Naive B cell (primary cell): ENCODE measurements around the gene FOXP3. TPM values are rescaled to one million over a fixed set of nuclear protein-coding genes. Genes with fewer than 3 reads are reported as not detected.

Experiments
- ATAC-seq, 2 donors: fragments of 150-1000 bp; cut with Tn5 transposase; 2 replicates each; pipeline ENCODE4 v1.10.0; 2021; ENCODE audit warnings: low read depth in 2 of 2, mild to moderate bottlenecking in 2 of 2, moderate library complexity in 2 of 2
- DNase-seq: peaks from one replicate; pipeline ENCODE4 v3.0.0; 2022
- H3K27ac Mint-ChIP-seq, 6 donors: one replicate each; pipeline ENCODE4 v1.8.0; 2020 to 2022; ENCODE audit warnings: mild to moderate bottlenecking in 6 of 6, mixed read lengths in 6 of 6, moderate library complexity in 5 of 6, inconsistent platforms in 2 of 6
- H3K27me3 Mint-ChIP-seq, 3 donors: one replicate each; pipeline ENCODE4 v1.8.0; 2021 to 2022; ENCODE audit warnings: mixed read lengths in 3 of 3, mild to moderate bottlenecking in 1 of 3
- H3K36me3 Mint-ChIP-seq, 2 donors: one replicate each; pipeline ENCODE4 v1.8.0; 2020 to 2022; ENCODE audit warnings: mixed read lengths in 2 of 2, inconsistent platforms in 1 of 2, mild to moderate bottlenecking in 1 of 2
- H3K4me1 Mint-ChIP-seq, 3 donors: one replicate each; pipeline ENCODE4 v1.8.0; 2020 to 2022; ENCODE audit warnings: mixed read lengths in 3 of 3, inconsistent platforms in 1 of 3, mild to moderate bottlenecking in 1 of 3, moderate library complexity in 1 of 3
- H3K4me3 Mint-ChIP-seq, 8 donors: one replicate each; pipeline ENCODE4 v1.8.0; 2020 to 2022; ENCODE audit warnings: mild to moderate bottlenecking in 8 of 8, mixed read lengths in 8 of 8, moderate library complexity in 8 of 8, inconsistent platforms in 2 of 8
- H3K9me3 Mint-ChIP-seq, 7 donors: one replicate each; pipeline ENCODE4 v1.8.0; 2020 to 2022; ENCODE audit warnings: mixed read lengths in 7 of 7, mild to moderate bottlenecking in 5 of 7, inconsistent platforms in 2 of 7, moderate library complexity in 1 of 7
- polyA plus RNA-seq, 6 donors: library from polyadenylated mRNA; unstranded; fragments of 300-500 nt; fragmentation: Illumina TruSeq; gene quantifications; one replicate each; pipeline ENCODE4 v1.2.3, GENCODE V29; 2021; ENCODE audit warnings: low read depth in 6 of 6

The FOXP3 gene
- polyA plus RNA-seq, 6 donors from 2014 or later, result 0.15 to 0.32 (median 0.22) TPM; not detected in 2

GRCh38 chrX:49287665-49288064 is 23.2 kb upstream of the FOXP3 start:
- peaks cover 0 to 6% (median 0%) of the 10 kb centered on the region in 3 donors for H3K27me3 Mint-ChIP-seq
- H3K27ac Mint-ChIP-seq, result no peak overlapping the region
- H3K36me3 Mint-ChIP-seq, result no peaks in the 10 kb centered on the region
- ATAC-seq (no peak), DNase-seq (no peak)
- H3K4me1 Mint-ChIP-seq, result peaks cover 7 to 13% (median 8%) of the 10 kb centered on the region in 3 donors
- H3K9me3 Mint-ChIP-seq, result no peaks in the 10 kb centered on the region
- no peak overlapping the region for H3K4me3 Mint-ChIP-seq

- Mint-ChIP-seq H3K9me3 (no peaks in the 10 kb centered on the region), H3K4me1 (peaks cover under 1 to 13% (median under 1%) of the 10 kb centered on the region in 3 donors), H3K4me3 (no peak overlapping the region), H3K27ac (peak overlapping the region in 1 of 6 donors; percentile 61), H3K36me3 (no peaks in the 10 kb centered on the region), H3K27me3 (peaks cover 0 to 15% (median 0%) of the 10 kb centered on the region in 3 donors)
- ATAC-seq (no peak), DNase-seq (no peak)
These were observed 22.1 kb upstream of the FOXP3 start for GRCh38 chrX:49286581-49286980.

DNA sequence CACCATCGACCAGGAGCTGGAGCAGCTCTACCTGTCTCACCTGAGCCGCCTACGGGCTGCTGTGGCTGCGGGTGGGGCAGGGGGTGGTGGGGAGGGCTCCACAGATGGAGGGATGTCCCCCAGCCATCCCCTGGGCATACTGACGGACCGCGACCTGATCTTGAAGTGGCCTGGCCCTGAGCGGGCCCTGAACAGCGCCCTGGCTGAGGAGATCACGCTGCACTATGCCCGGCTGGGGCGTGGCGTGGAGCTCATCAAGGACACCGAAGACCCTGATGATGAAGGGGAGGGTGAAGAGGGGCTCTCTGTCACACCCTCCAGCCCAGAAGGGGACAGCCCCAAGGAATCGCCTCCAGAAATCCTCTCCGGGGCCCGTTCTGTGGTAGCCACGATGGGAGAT is 21.6 kb upstream of the FOXP3 start:
- DNase-seq (no peak), ATAC-seq (no peak)
- no peaks in the 10 kb centered on the region for H3K36me3 Mint-ChIP-seq
- no peak overlapping the region for H3K4me3 Mint-ChIP-seq
- no peaks in the 10 kb centered on the region for H3K9me3 Mint-ChIP-seq
- peak overlapping the region in 1 of 6 donors; percentile 61 for H3K27ac Mint-ChIP-seq
- peaks cover 0 to 15% (median 0%) of the 10 kb centered on the region in 3 donors for H3K27me3 Mint-ChIP-seq
- peaks cover 0 to 13% (median 0%) of the 10 kb centered on the region in 3 donors for H3K4me1 Mint-ChIP-seq

DNA sequence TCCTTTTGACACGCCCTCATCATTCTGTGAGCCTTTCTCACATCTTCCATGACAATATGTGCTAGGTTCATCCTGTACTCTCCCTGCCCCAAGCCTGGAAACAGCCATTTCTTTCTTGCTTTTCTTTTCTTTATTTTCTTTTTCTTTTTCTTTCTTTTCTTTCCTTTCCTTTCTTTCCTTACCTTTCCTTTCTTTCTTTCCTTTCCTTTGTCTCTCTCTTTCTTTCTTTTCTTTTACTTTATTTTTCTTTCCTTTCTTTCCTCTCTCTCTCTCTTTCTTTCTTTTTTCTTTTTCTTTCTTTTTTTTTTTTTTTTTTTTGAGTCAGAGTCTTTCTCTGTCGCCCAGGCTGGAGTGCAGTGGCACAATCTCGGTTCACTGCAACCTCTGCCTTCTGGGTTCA is 19.7 kb upstream of the FOXP3 start:
- H3K4me3 Mint-ChIP-seq, result no peak overlapping the region
- ATAC-seq (no peak), DNase-seq (no peak)
- H3K27ac Mint-ChIP-seq, result peak overlapping the region in 1 of 6 donors; percentile 37
- H3K4me1 Mint-ChIP-seq, result peaks cover 0 to 11% (median 0%) of the 10 kb centered on the region in 3 donors
- H3K9me3 Mint-ChIP-seq, result peaks cover 0 to 1% (median 0%) of the 10 kb centered on the region in 7 donors
- peaks cover 0 to 12% (median 0%) of the 10 kb centered on the region in 3 donors for H3K27me3 Mint-ChIP-seq
- no peaks in the 10 kb centered on the region for H3K36me3 Mint-ChIP-seq

GRCh38 chrX:49282647-49283011 is 18.1 kb upstream of the FOXP3 start:
- no peaks in the 10 kb centered on the region for H3K36me3 Mint-ChIP-seq
- H3K9me3 Mint-ChIP-seq, result peaks cover 0 to 1% (median 0%) of the 10 kb centered on the region in 7 donors
- H3K4me3 Mint-ChIP-seq, result no peak overlapping the region
- DNase-seq (no peak), ATAC-seq (no peak)
- H3K27me3 Mint-ChIP-seq, result peaks cover 0 to 10% (median 0%) of the 10 kb centered on the region in 3 donors
- H3K27ac Mint-ChIP-seq, result no peak overlapping the region
- H3K4me1 Mint-ChIP-seq, result peaks cover 0 to 10% (median under 1%) of the 10 kb centered on the region in 3 donors

GRCh38 chrX:49278081-49278480 is 13.6 kb upstream of the FOXP3 start:
- DNase-seq (no peak), ATAC-seq (no peak)
- H3K4me3 Mint-ChIP-seq, result no peak overlapping the region
- peaks cover 0 to 1% (median 0%) of the 10 kb centered on the region in 7 donors for H3K9me3 Mint-ChIP-seq
- H3K36me3 Mint-ChIP-seq, result no peaks in the 10 kb centered on the region
- peaks cover 22 to 32% (median 25%) of the 10 kb centered on the region in 3 donors for H3K4me1 Mint-ChIP-seq
- peak overlapping the region in 1 of 6 donors; percentile 76 for H3K27ac Mint-ChIP-seq
- peaks cover 0 to 18% (median 0%) of the 10 kb centered on the region in 3 donors for H3K27me3 Mint-ChIP-seq

DNA sequence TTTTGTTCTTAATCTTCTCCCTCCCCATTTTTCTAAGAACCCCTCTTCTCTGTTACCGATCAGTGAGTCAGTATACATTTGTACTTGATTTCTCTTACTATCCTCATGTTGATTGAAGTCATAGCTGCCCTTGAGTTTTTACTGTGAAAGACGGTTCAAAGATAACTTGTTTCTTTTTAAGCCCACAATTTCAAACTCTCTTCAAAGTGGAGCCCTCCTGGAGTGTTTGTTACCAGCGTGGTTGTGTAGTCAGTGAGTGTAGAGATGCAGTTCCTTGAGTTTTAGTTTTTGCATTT is 13.0 kb upstream of the FOXP3 start:
- Mint-ChIP-seq H3K9me3 (peaks cover 0 to 1% (median 0%) of the 10 kb centered on the region in 7 donors), H3K27me3 (peaks cover 0 to 14% (median 0%) of the 10 kb centered on the region in 3 donors), H3K36me3 (no peaks in the 10 kb centered on the region), H3K4me3 (no peak overlapping the region), H3K4me1 (peaks cover 25 to 36% (median 28%) of the 10 kb centered on the region in 3 donors), H3K27ac (peak overlapping the region in 1 of 6 donors; percentile 24)
- DNase-seq (no peak), ATAC-seq (no peak)

DNA sequence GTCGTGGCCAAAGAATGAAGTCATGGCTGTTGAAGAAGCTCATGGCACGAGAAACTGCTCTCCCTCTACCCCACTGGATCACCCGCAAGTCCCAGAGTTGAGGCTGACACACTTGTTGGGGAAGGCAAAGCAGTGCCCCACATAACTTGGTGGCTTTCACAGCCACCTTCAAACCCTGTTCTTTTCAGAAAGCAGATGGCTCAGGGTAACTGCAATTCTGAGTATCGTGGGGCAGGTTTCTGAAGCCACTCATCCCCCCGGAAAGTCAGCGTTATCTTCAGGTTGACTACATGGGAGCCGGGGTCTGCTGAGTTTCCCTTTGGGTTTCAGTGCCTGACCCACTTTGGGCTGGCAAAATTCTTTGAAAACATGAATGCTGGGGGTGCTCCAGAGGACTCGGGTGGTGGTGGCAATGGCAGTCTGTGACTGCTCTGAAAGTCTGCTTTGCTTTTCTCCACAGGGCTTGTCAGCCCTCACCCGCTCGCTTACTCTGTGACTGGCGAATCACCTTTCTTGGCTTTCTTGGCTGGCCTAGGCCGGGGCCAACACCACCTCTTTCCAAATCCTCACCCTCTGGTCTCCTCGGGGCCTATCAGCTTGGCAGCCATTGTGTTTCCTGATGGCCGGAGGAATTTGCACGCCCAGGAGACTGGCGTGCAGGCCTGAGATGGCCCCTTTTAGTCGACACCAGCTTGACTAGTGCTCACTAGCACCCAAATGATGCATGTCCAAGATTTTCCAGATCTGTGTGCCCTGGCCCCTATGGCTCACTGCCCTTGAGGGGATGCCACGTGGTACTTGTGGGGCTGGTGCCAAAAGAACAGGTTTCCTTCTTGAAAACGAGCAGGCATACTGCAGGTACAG is 12.4 kb upstream of the FOXP3 start:
- Mint-ChIP-seq H3K27ac (peak overlapping the region in 1 of 6 donors; percentile 24), H3K9me3 (peaks cover 0 to 1% (median 0%) of the 10 kb centered on the region in 7 donors), H3K36me3 (no peaks in the 10 kb centered on the region), H3K27me3 (peaks cover 0 to 9% (median 0%) of the 10 kb centered on the region in 3 donors), H3K4me3 (no peak overlapping the region), H3K4me1 (peaks cover 21 to 42% (median 30%) of the 10 kb centered on the region in 3 donors)
- ATAC-seq, result no peak
- DNase-seq, result no peak

DNA sequence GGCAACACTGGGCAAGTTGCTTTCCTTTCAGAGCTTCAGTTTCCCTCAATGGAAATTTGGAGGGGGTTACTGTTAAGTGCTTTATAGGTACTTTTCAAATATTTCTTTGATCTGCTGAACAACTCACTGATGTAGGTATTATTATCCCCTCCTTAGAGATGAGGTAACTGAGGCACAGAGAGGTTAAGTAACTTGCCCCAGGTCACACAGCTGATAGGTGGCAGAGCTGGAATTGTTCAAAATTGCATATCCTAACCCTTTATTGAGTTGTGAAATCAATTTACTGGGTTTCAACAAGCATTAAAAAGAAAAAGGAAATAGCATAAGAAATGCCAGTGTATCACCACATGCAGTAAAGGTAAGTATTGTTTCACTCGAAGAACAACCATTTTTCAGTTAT is 11.7 kb upstream of the FOXP3 start:
- Mint-ChIP-seq H3K36me3 (no peaks in the 10 kb centered on the region), H3K9me3 (peaks cover 0 to 2% (median 0%) of the 10 kb centered on the region in 7 donors), H3K27ac (no peak overlapping the region), H3K4me1 (peaks cover 22 to 48% (median 36%) of the 10 kb centered on the region in 3 donors), H3K27me3 (peaks cover 0 to 8% (median 0%) of the 10 kb centered on the region in 3 donors), H3K4me3 (no peak overlapping the region)
- no peak for ATAC-seq
- DNase-seq, result no peak

DNA sequence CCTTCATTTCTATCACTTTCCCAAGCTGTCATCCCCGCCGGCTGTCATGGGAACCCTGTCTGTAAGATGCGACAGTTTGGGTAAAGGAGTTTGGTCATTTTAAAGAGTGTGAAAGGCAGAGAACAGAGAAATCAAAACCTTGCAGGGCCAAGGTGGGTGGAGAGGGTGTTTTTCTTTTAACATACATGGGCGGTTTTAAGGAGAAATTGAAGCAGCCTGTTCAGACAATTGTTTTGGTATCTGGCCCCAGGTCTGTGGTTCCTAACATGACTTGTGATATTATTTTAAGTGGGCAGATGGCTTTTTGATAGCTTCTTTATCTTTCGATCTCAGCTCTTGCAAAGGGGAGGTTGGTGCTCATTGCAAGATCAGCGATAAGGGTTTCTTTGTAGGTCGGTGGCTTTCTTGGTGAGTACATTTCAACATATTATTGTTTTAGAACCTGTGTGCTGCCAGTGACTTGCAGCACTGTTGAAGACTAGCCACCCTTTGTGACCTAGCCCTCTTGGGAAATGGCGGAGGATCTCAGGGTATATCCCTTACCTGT is 8.7 kb upstream of the FOXP3 start:
- H3K27ac Mint-ChIP-seq, result peak overlapping the region in 1 of 6 donors; percentile 0
- no peak for ATAC-seq
- peaks cover 31 to 59% (median 49%) of the 10 kb centered on the region in 3 donors for H3K4me1 Mint-ChIP-seq
- no peak for DNase-seq
- peaks cover 0 to 5% (median 0%) of the 10 kb centered on the region in 7 donors for H3K9me3 Mint-ChIP-seq
- H3K4me3 Mint-ChIP-seq, result peak overlapping the region in 4 of 8 donors; percentile 4 to 83 (median 42)
- H3K36me3 Mint-ChIP-seq, result no peaks in the 10 kb centered on the region
- peaks cover 0 to 8% (median 0%) of the 10 kb centered on the region in 3 donors for H3K27me3 Mint-ChIP-seq

DNA sequence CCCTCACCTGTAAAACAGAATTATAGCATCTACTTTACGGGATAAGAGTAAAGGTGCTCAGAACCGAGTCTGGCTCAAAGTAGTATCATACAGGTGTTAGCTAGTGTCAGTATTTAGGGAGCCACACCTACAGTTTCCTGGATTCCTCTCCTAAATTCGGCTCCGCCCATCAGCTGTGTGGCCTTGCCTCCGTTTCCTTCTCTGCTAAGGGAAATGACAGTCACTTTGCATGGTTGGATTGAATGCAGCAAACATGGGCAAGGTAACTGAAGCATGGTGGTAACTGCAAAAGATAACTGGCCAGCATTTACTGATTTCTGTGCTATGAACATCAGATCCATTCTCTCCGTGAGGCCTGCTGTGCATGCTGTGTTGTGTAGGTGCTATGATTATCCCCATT is 7.9 kb upstream of the FOXP3 start:
- Mint-ChIP-seq H3K36me3 (no peaks in the 10 kb centered on the region), H3K4me1 (peaks cover 31 to 59% (median 53%) of the 10 kb centered on the region in 3 donors)

DNA sequence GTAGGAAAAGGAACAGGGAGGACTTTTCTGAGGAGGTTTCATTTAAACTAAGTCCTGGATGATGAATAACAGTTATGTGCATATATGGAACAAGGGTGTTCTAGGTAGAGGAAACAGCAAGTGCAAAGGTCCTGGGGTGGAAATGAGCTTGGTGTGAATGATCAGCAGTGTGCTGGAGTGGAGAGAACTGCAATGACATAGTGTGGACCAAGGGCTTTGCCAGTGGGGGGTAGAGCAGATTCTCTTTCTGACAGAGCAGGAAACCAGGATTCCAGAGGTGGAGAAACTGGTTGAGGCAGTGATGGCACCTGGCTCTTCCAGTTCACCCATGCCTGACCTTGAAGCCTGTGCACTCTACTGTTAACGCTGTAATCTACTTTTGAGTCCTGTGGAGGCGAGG is 6.8 kb upstream of the FOXP3 start:
- DNase-seq (no peak), ATAC-seq (no peak)
- Mint-ChIP-seq H3K27me3 (peaks cover 0 to 8% (median 0%) of the 10 kb centered on the region in 3 donors), H3K4me1 (peaks cover 31 to 58% (median 53%) of the 10 kb centered on the region in 3 donors), H3K27ac (peak overlapping the region in 5 of 6 donors; percentile 64 to 87 (median 73)), H3K36me3 (no peaks in the 10 kb centered on the region), H3K4me3 (peak overlapping the region in 7 of 8 donors; percentile 20 to 85 (median 74)), H3K9me3 (peaks cover 0 to 5% (median 0%) of the 10 kb centered on the region in 7 donors)

More for the DNA sequence above, 7.9 kb upstream of the FOXP3 start:
- peak overlapping the region in 4 of 8 donors; percentile 39 to 83 (median 58) for H3K4me3 Mint-ChIP-seq
- ATAC-seq (no peak), DNase-seq (no peak)
- peaks cover 0 to 8% (median 0%) of the 10 kb centered on the region in 3 donors for H3K27me3 Mint-ChIP-seq
- peaks cover 0 to 5% (median 0%) of the 10 kb centered on the region in 7 donors for H3K9me3 Mint-ChIP-seq
- peak overlapping the region in 2 of 6 donors; percentile 54 to 64 for H3K27ac Mint-ChIP-seq

- Mint-ChIP-seq H3K27ac (peak overlapping the region in 2 of 6 donors; percentile 87 to 97), H3K4me3 (peak overlapping the region; percentile 68 to 96 (median 75)), H3K4me1 (peaks cover 26 to 52% (median 48%) of the 10 kb centered on the region in 3 donors), H3K27me3 (peaks cover 0 to 5% (median 0%) of the 10 kb centered on the region in 3 donors), H3K9me3 (peaks cover 0 to 5% (median 0%) of the 10 kb centered on the region in 7 donors), H3K36me3 (no peaks in the 10 kb centered on the region)
- DNase-seq (no peak), ATAC-seq (no peak)
These were observed 5.9 kb upstream of the FOXP3 start for GRCh38 chrX:49270249-49270921.
